ENCODE data around the gene BTNL9.

- no peak for TF ChIP-seq EZH2phosphoT487 (IDR thresholded peaks at IDR 0.05; ENCODE audit: low read length)
- no peak for TF ChIP-seq CTCF (IDR thresholded peaks at IDR 0.05; ENCODE audit: low read length)
- TF ChIP-seq EZH2 (optimal IDR thresholded peaks at IDR 0.05; ENCODE audit: low read depth, low read length) = no peak
Observed at GRCh38 chr5:181042722-181043121, 2.7 kb downstream of the BTNL9 start.
